ENCODE results near the gene SLC22A17. TPM values are rescaled to one million over a fixed set of nuclear protein-coding genes. Genes with fewer than 3 reads are reported as not detected.

SLC22A17 gene
- total and polyA plus RNA-seq, 2 of the 13 experiments (the other 11 are each of a cell fraction or from before 2014, with no cell fraction given), result 0.95 to 1.1 TPM

DNA sequence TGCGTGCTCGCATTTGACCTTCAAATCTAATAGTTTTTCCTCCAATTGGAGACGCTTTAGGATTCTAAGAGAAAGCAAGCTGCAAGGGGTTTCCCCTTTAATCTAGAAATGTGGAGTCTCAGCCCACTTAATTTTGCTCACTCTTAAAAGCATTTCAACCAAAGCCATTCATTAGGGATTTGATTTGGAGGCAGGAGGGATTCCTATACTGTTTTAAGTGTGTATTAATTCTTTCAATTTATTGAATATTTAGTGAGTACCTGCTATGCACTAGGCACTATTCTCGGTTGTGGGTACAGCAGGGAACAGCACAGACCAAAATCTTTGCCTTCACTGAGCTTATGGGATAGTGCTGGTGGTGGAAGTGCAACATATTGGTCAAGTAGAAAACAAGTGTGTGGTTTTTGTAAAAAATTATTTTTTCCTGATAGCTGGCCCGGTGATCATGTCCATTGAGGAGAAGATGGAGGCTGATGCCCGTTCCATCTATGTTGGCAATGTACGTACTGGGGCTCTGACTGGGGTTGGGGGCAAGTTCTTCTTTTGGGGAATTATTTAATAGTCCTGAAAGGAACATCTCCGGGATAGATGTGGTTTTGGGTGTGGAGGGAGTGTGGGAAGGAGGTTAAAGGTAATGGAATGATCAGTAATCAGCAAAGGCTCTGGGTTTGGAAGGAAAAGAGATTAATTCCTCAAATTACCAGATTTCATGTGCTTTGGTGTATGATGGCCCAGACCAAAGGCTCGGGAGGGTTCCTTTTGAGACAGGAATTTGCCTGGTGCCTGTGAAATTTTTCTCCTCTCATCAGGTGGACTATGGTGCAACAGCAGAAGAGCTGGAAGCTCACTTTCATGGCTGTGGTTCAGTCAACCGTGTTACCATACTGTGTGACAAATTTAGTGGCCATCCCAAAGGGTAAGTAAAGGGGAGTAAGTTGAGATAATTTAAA is 29.8 kb downstream of the SLC22A17 start (continued):
- TF ChIP-seq CEBPB (IDR thresholded peaks at IDR 0.05; ENCODE audit: borderline replicate concordance, low read depth, low read length), result peak; percentile 35; the same call in 1 of the 2 replicates
- no peak for TF ChIP-seq FIP1L1 (IDR thresholded peaks at IDR 0.05; ENCODE audit: borderline replicate concordance, insufficient read depth, low read depth, low read length)
- no peak for TF ChIP-seq CCAR2 (optimal IDR thresholded peaks at IDR 0.05; ENCODE audit: low read depth, low read length)
- TF ChIP-seq, protein P1, sequence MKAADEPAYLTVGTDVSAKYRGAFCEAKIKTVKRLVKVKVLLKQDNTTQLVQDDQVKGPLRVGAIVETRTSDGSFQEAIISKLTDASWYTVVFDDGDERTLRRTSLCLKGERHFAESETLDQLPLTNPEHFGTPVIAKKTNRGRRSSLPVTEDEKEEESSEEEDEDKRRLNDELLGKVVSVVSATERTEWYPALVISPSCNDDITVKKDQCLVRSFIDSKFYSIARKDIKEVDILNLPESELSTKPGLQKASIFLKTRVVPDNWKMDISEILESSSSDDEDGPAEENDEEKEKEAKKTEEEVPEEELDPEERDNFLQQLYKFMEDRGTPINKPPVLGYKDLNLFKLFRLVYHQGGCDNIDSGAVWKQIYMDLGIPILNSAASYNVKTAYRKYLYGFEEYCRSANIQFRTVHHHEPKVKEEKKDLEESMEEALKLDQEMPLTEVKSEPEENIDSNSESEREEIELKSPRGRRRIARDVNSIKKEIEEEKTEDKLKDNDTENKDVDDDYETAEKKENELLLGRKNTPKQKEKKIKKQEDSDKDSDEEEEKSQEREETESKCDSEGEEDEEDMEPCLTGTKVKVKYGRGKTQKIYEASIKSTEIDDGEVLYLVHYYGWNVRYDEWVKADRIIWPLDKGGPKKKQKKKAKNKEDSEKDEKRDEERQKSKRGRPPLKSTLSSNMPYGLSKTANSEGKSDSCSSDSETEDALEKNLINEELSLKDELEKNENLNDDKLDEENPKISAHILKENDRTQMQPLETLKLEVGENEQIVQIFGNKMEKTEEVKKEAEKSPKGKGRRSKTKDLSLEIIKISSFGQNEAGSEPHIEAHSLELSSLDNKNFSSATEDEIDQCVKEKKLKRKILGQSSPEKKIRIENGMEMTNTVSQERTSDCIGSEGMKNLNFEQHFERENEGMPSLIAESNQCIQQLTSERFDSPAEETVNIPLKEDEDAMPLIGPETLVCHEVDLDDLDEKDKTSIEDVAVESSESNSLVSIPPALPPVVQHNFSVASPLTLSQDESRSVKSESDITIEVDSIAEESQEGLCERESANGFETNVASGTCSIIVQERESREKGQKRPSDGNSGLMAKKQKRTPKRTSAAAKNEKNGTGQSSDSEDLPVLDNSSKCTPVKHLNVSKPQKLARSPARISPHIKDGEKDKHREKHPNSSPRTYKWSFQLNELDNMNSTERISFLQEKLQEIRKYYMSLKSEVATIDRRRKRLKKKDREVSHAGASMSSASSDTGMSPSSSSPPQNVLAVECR (CRISPR knock-in tag; IDR thresholded peaks at IDR 0.05; ENCODE audit: borderline replicate concordance), result peak; percentile 3; the same call in 1 of the 2 replicates
- no peak for TF ChIP-seq ZNF766 (CRISPR knock-in tag; IDR thresholded peaks at IDR 0.05; ENCODE audit: borderline replicate concordance)
- no peak for TF ChIP-seq ZNF180 (CRISPR knock-in tag; IDR thresholded peaks at IDR 0.05; ENCODE audit: borderline replicate concordance, low read depth)
- no peak for TF ChIP-seq CAMTA2 (CRISPR knock-in tag; IDR thresholded peaks at IDR 0.05; ENCODE audit: borderline replicate concordance)
- TF ChIP-seq ZNF34 (CRISPR knock-in tag; IDR thresholded peaks at IDR 0.05; ENCODE audit: borderline replicate concordance), result no peak; the same call in 1 of the 2 replicates
- TF ChIP-seq, protein P2, sequence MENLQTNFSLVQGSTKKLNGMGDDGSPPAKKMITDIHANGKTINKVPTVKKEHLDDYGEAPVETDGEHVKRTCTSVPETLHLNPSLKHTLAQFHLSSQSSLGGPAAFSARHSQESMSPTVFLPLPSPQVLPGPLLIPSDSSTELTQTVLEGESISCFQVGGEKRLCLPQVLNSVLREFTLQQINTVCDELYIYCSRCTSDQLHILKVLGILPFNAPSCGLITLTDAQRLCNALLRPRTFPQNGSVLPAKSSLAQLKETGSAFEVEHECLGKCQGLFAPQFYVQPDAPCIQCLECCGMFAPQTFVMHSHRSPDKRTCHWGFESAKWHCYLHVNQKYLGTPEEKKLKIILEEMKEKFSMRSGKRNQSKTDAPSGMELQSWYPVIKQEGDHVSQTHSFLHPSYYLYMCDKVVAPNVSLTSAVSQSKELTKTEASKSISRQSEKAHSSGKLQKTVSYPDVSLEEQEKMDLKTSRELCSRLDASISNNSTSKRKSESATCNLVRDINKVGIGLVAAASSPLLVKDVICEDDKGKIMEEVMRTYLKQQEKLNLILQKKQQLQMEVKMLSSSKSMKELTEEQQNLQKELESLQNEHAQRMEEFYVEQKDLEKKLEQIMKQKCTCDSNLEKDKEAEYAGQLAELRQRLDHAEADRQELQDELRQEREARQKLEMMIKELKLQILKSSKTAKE (CRISPR knock-in tag; IDR thresholded peaks at IDR 0.05; ENCODE audit: borderline replicate concordance), result no peak
- TF ChIP-seq ZNF546 (CRISPR knock-in tag; conservative IDR thresholded peaks at IDR 0.05), result no peak; the same call in 1 of the 2 replicates
- no peak for TF ChIP-seq FOXA3 (CRISPR knock-in tag; IDR thresholded peaks at IDR 0.05)
- no peak for TF ChIP-seq ZNF615 (CRISPR knock-in tag; IDR thresholded peaks at IDR 0.05; ENCODE audit: borderline replicate concordance)
- TF ChIP-seq ZBTB42 (CRISPR knock-in tag; IDR thresholded peaks at IDR 0.05), result no peak
- no peak for TF ChIP-seq ZNF354B (CRISPR knock-in tag; IDR thresholded peaks at IDR 0.05)
- TF ChIP-seq ZNF263 (CRISPR knock-in tag; IDR thresholded peaks at IDR 0.05), result no peak
- TF ChIP-seq NR1H2 (CRISPR knock-in tag; IDR thresholded peaks at IDR 0.05; ENCODE audit: borderline replicate concordance, low read depth), result no peak
- TF ChIP-seq, protein P3, sequence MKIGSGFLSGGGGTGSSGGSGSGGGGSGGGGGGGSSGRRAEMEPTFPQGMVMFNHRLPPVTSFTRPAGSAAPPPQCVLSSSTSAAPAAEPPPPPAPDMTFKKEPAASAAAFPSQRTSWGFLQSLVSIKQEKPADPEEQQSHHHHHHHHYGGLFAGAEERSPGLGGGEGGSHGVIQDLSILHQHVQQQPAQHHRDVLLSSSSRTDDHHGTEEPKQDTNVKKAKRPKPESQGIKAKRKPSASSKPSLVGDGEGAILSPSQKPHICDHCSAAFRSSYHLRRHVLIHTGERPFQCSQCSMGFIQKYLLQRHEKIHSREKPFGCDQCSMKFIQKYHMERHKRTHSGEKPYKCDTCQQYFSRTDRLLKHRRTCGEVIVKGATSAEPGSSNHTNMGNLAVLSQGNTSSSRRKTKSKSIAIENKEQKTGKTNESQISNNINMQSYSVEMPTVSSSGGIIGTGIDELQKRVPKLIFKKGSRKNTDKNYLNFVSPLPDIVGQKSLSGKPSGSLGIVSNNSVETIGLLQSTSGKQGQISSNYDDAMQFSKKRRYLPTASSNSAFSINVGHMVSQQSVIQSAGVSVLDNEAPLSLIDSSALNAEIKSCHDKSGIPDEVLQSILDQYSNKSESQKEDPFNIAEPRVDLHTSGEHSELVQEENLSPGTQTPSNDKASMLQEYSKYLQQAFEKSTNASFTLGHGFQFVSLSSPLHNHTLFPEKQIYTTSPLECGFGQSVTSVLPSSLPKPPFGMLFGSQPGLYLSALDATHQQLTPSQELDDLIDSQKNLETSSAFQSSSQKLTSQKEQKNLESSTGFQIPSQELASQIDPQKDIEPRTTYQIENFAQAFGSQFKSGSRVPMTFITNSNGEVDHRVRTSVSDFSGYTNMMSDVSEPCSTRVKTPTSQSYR (CRISPR knock-in tag; IDR thresholded peaks at IDR 0.05; ENCODE audit: borderline replicate concordance), result no peak; the same call in 1 of the 2 replicates
- TF ChIP-seq MED13 (CRISPR knock-in tag; IDR thresholded peaks at IDR 0.05), result no peak
- no peak for TF ChIP-seq IKZF4 (CRISPR knock-in tag; IDR thresholded peaks at IDR 0.05; ENCODE audit: borderline replicate concordance, low read depth, not compliant biosample characterization)
